ENCODE data around the gene LYAR.

Gene LYAR

GRCh38 chr4:4315461-4316149, 25.7 kb upstream of the LYAR start:
- no peak for DNase-seq

GRCh38 chr4:4311193-4311592, 21.2 kb upstream of the LYAR start:
- no peak for DNase-seq

GRCh38 chr4:4308800-4309441, 19.0 kb upstream of the LYAR start:
- DNase-seq = no peak

GRCh38 chr4:4306920-4307319, 17.0 kb upstream of the LYAR start:
- no peak for DNase-seq

GRCh38 chr4:4302416-4302815, 12.5 kb upstream of the LYAR start:
- DNase-seq = no peak

- DNase-seq = no peak
These were observed 12.0 kb upstream of the LYAR start for GRCh38 chr4:4302001-4302400.

- DNase-seq = no peak
These were observed 9.1 kb upstream of the LYAR start for GRCh38 chr4:4299006-4299405.

GRCh38 chr4:4296283-4296846, 6.4 kb upstream of the LYAR start:
- no peak for DNase-seq

GRCh38 chr4:4293279-4293678, 3.3 kb upstream of the LYAR start:
- no peak for DNase-seq

GRCh38 chr4:4289597-4289940, 385 bp downstream of the LYAR start:
- no peak for DNase-seq

- DNase-seq = no peak
These were observed 899 bp downstream of the LYAR start for GRCh38 chr4:4289055-4289454.

GRCh38 chr4:4288098-4288497, 1.9 kb downstream of the LYAR start:
- DNase-seq = no peak

GRCh38 chr4:4284827-4285618, 4.9 kb downstream of the LYAR start:
- no peak for DNase-seq

- DNase-seq = no peak
These were observed 8.2 kb downstream of the LYAR start for GRCh38 chr4:4281787-4282186.

GRCh38 chr4:4277531-4277930, 12.4 kb downstream of the LYAR start:
- no peak for DNase-seq

- no peak for DNase-seq
These were observed 15.7 kb downstream of the LYAR start for GRCh38 chr4:4274226-4274625.

GRCh38 chr4:4271912-4272311, 18.0 kb downstream of the LYAR start:
- no peak for DNase-seq

- DNase-seq = no peak
These were observed 19.4 kb downstream of the LYAR start for GRCh38 chr4:4270529-4270928.

- DNase-seq = no peak
These were observed 20.1 kb downstream of the LYAR start for GRCh38 chr4:4269856-4270255.

GRCh38 chr4:4269331-4269731, 20.6 kb downstream of the LYAR start:
- DNase-seq = no peak

- no peak for DNase-seq
These were observed 21.2 kb downstream of the LYAR start for GRCh38 chr4:4268776-4269175.

GRCh38 chr4:4267981-4268380, 22.0 kb downstream of the LYAR start:
- DNase-seq = no peak

- DNase-seq = no peak
These were observed 29.7 kb downstream of the LYAR start for GRCh38 chr4:4260185-4260751.

Measured in activated CD4-positive, alpha-beta T cell treated with anti-CD3 and anti-CD28 coated beads, Interleukin-2, amount 50 U/mL, for 48 hours (primary cell).